Measurements from ENCODE around the gene STAT2. TPM values are rescaled to one million over a fixed set of nuclear protein-coding genes. Genes with fewer than 3 reads are reported as not detected.
"Not testable (repeated sequence)": the region's sequence is repeated elsewhere in the genome, so short reads cannot be mapped to it uniquely, and the experiment has no call there.

The STAT2 gene
- total and polyA plus RNA-seq, 4 donors = 64.8 to 218 (median 103) TPM

GRCh38 chr12:56330936-56331490 is 28.9 kb downstream of the STAT2 start:
- Histone ChIP-seq H3K27me3 (ENCODE audit: control insufficient read depth in 3 of 3, insufficient read depth in 3 of 3, low read length in 2 of 3) (no peaks in the 10 kb centered on the region), H3K4me3 (no peak overlapping the region), H3K27ac (ENCODE audit: low read depth in 1 of 2, low read length in 1 of 2) (no peak overlapping the region), H3K9ac (ENCODE audit: insufficient read depth in 1 of 2, low read length in 2 of 2) (no peak overlapping the region), H3K9me3 (ENCODE audit: control insufficient read depth in 4 of 4, insufficient read depth in 3 of 4, low read length in 3 of 4) (no peaks in the 10 kb centered on the region), H3K4me1 (ENCODE audit: control insufficient read depth in 5 of 5, insufficient read depth in 5 of 5, low read length in 5 of 5) (peaks cover 0 to 14% (median 8%) of the 10 kb centered on the region in 5 donors), H3K36me3 (ENCODE audit: control insufficient read depth in 4 of 4, insufficient read depth in 4 of 4, low read length in 4 of 4) (peaks cover 3 to 17% (median 11%) of the 10 kb centered on the region in 4 donors)
- DNase-seq = no peak
- no peak for ATAC-seq (ENCODE audit: insufficient read depth, low FRiP score)
- 90 to 95% methylated on average over 7 of the region's 7 CpGs for whole genome bisulfite sequencing, 2 donors
- TF ChIP-seq, protein P1, sequence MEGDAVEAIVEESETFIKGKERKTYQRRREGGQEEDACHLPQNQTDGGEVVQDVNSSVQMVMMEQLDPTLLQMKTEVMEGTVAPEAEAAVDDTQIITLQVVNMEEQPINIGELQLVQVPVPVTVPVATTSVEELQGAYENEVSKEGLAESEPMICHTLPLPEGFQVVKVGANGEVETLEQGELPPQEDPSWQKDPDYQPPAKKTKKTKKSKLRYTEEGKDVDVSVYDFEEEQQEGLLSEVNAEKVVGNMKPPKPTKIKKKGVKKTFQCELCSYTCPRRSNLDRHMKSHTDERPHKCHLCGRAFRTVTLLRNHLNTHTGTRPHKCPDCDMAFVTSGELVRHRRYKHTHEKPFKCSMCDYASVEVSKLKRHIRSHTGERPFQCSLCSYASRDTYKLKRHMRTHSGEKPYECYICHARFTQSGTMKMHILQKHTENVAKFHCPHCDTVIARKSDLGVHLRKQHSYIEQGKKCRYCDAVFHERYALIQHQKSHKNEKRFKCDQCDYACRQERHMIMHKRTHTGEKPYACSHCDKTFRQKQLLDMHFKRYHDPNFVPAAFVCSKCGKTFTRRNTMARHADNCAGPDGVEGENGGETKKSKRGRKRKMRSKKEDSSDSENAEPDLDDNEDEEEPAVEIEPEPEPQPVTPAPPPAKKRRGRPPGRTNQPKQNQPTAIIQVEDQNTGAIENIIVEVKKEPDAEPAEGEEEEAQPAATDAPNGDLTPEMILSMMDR (IDR thresholded peaks at IDR 0.05; ENCODE audit: control extremely low read depth, extremely low read depth) = no peak

GRCh38 chr12:56326533-56326932 is 33.4 kb downstream of the STAT2 start:
- Histone ChIP-seq H3K9me3 (ENCODE audit: control insufficient read depth in 4 of 4, insufficient read depth in 3 of 4, low read length in 3 of 4) (no peaks in the 10 kb centered on the region), H3K27me3 (ENCODE audit: control insufficient read depth in 3 of 3, insufficient read depth in 3 of 3, low read length in 2 of 3) (no peaks in the 10 kb centered on the region), H3K27ac (ENCODE audit: low read depth in 1 of 2, low read length in 1 of 2) (no peak overlapping the region), H3K9ac (ENCODE audit: insufficient read depth in 1 of 2, low read length in 2 of 2) (no peak overlapping the region), H3K4me1 (ENCODE audit: control insufficient read depth in 5 of 5, insufficient read depth in 5 of 5, low read length in 5 of 5) (no peaks in the 10 kb centered on the region), H3K36me3 (ENCODE audit: control insufficient read depth in 4 of 4, insufficient read depth in 4 of 4, low read length in 4 of 4) (peaks cover 22 to 50% (median 46%) of the 10 kb centered on the region in 4 donors), H3K4me3 (no peak overlapping the region)
- no peak for ATAC-seq (ENCODE audit: insufficient read depth, low FRiP score)
- 89 to 94% methylated on average over 6 of the region's 6 CpGs for WGBS, 2 donors
- no peak for DNase-seq
- TF ChIP-seq, protein P1 (IDR thresholded peaks at IDR 0.05; ENCODE audit: control extremely low read depth, extremely low read depth) = no peak

GRCh38 chr12:56326126-56326525 is 33.8 kb downstream of the STAT2 start:
- 95 to 98% methylated on average over 8 of the region's 8 CpGs for WGBS, 2 donors
- no peak for ATAC-seq (ENCODE audit: insufficient read depth, low FRiP score)
- Histone ChIP-seq H3K27ac (ENCODE audit: low read depth in 1 of 2, low read length in 1 of 2) (no peak overlapping the region), H3K9me3 (ENCODE audit: control insufficient read depth in 4 of 4, insufficient read depth in 3 of 4, low read length in 3 of 4) (no peaks in the 10 kb centered on the region), H3K36me3 (ENCODE audit: control insufficient read depth in 4 of 4, insufficient read depth in 4 of 4, low read length in 4 of 4) (peaks cover 22 to 50% (median 46%) of the 10 kb centered on the region in 4 donors), H3K27me3 (ENCODE audit: control insufficient read depth in 3 of 3, insufficient read depth in 3 of 3, low read length in 2 of 3) (no peaks in the 10 kb centered on the region), H3K4me1 (ENCODE audit: control insufficient read depth in 5 of 5, insufficient read depth in 5 of 5, low read length in 5 of 5) (no peaks in the 10 kb centered on the region), H3K9ac (ENCODE audit: insufficient read depth in 1 of 2, low read length in 2 of 2) (no peak overlapping the region), H3K4me3 (no peak overlapping the region)
- TF ChIP-seq, protein P1 (IDR thresholded peaks at IDR 0.05; ENCODE audit: control extremely low read depth, extremely low read depth) = no peak
- DNase-seq = no peak

DNA sequence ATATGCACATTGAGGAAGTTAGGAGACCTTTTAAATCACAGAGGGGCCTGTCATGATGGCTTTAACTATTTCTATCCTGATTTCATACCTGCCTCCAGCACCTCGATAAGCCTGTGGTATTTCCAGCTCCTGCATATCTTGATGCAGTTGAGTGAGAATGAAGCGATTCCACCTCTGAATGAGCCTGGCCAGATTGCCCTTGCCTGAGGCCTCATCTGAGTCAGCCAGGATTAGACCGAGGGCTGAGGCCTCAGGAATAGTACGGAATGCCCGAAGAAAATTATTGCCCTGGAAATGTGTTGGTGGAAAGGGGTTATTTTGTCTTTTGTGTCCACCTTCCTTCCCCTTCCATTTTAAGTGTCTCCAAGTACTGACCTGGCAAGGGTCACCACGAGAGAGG is 35.7 kb downstream of the STAT2 start:
- 95% methylated on average over 6 of the region's 6 CpGs for WGBS, 2 donors
- ATAC-seq (ENCODE audit: insufficient read depth, low FRiP score) (no peak), DNase-seq (no peak)
- Histone ChIP-seq H3K4me3 (no peak overlapping the region), H3K9ac (ENCODE audit: insufficient read depth in 1 of 2, low read length in 2 of 2) (no peak overlapping the region), H3K27me3 (ENCODE audit: control insufficient read depth in 3 of 3, insufficient read depth in 3 of 3, low read length in 2 of 3) (no peaks in the 10 kb centered on the region), H3K9me3 (ENCODE audit: control insufficient read depth in 4 of 4, insufficient read depth in 3 of 4, low read length in 3 of 4) (no peaks in the 10 kb centered on the region), H3K4me1 (ENCODE audit: control insufficient read depth in 5 of 5, insufficient read depth in 5 of 5, low read length in 5 of 5) (no peaks in the 10 kb centered on the region), H3K36me3 (ENCODE audit: control insufficient read depth in 4 of 4, insufficient read depth in 4 of 4, low read length in 4 of 4) (peaks cover 22 to 58% (median 47%) of the 10 kb centered on the region in 4 donors), H3K27ac (ENCODE audit: low read depth in 1 of 2, low read length in 1 of 2) (no peak overlapping the region)
- TF ChIP-seq, protein P1 (IDR thresholded peaks at IDR 0.05; ENCODE audit: control extremely low read depth, extremely low read depth) = no peak

DNA sequence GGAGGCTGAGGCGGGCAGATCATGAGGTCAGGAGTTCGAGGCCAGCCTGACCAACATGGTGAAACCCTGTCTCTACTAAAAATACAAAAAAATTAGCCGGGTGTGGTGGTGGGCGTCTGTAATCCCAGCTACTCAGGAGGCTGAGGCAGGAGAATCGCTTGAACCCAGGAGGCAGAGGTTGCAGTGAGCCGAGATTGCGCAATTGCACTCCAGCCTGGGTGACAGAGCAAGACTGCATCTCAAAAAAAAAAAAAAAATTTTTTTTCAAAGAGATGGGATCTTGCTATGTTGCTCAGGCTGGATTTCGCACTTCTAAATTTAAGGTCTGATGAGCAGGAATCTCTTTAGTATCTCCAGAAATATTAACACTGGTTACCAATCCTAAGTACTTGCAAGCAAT is 38.3 kb downstream of the STAT2 start:
- WGBS, 2 donors = 95% methylated on average over 7 to 8 of the region's 8 CpGs
- not testable (repeated sequence) for ATAC-seq (ENCODE audit: insufficient read depth, low FRiP score)

More for the DNA sequence above, 38.3 kb downstream of the STAT2 start:
- not testable (repeated sequence) for DNase-seq; H3K27ac ChIP-seq (ENCODE audit: low read depth in 1 of 2, low read length in 1 of 2); H3K9ac ChIP-seq (ENCODE audit: insufficient read depth in 1 of 2, low read length in 2 of 2); H3K27me3 ChIP-seq (ENCODE audit: control insufficient read depth in 3 of 3, insufficient read depth in 3 of 3, low read length in 2 of 3); H3K9me3 ChIP-seq (ENCODE audit: control insufficient read depth in 4 of 4, insufficient read depth in 3 of 4, low read length in 3 of 4); H3K4me1 ChIP-seq (ENCODE audit: control insufficient read depth in 5 of 5, insufficient read depth in 5 of 5, low read length in 5 of 5); H3K4me3 ChIP-seq
- H3K36me3 ChIP-seq (ENCODE audit: control insufficient read depth in 4 of 4, insufficient read depth in 4 of 4, low read length in 4 of 4) = peaks cover 15 to 57% (median 39%) of the 10 kb centered on the region in 4 donors

Measured in lung (tissue), 12 donors.